ENCODE data around the gene PRKD3. TPM values are rescaled to one million over a fixed set of nuclear protein-coding genes. Genes with fewer than 3 reads are reported as not detected.

Gene PRKD3
- total RNA-seq, 1 experiment from 2014 or later: 23.9 TPM

DNA sequence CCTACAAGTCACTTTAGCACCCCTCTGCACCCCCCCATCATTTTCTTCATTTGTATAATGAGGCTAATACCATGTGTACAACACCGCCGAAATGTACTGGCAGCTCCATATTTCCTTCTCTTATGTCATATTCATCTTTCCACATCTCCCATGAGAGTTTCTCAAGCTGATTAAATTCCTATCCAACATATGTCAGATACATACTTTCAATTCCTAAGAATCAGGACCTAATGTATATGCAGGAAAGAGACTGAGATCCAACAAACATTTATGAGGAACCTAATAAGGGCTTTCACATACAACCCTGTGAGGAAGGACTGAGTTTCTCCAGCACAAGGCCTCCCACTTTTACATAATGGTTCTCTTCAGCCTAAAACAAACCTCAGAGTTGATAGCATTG, 41.9 kb downstream of the PRKD3 start:
- POLR2A ChIA-PET: interaction anchor here (0.6 to 1.7 kb wide), 3 partner anchors 10 to 39 kb away, joined by 3 to 7 read pairs (median 5); no protein-coding TSS in a partner anchor

DNA sequence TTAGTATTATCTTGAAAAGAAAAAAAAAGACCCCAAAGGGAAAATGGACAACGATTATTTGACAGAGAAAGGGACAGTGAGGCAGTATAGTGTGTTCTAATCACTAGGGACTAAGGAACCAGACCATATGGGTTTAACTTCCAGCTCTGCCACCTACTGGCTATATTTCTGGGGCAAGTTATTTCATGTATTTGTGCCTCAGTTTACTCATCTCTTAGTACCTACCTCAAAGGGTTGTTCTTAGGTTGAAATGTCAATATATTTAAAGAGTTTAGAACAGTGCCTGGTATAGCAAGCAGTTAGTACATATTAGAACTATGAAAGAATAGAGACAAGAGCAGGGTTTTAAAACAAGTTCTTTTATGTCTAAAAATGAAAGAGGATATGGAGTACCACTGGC, 42.7 kb downstream of the PRKD3 start:
- no peak overlapping the region for H3K27ac Mint-ChIP-seq (ENCODE audit: low read depth, unreplicated experiment)
- ChIA-PET POLR2A (interaction anchor here (1.7 kb wide), 1 partner anchor 40 kb away, joined by 7 read pairs; no protein-coding TSS in a partner anchor), CTCF (no interaction called here)
- H3K4me1 Mint-ChIP-seq (ENCODE audit: insufficient read depth, unreplicated experiment): peaks cover 11% of the 10 kb centered on the region
- H3K36me3 Mint-ChIP-seq (ENCODE audit: insufficient read depth, unreplicated experiment): peaks cover 28% of the 10 kb centered on the region
- no peak for DNase-seq (ENCODE audit: unreplicated experiment)
- no peak for TF ChIP-seq CTCF (IDR thresholded peaks at IDR 0.05; ENCODE audit: unreplicated experiment)
- no peaks in the 10 kb centered on the region for H3K27me3 Mint-ChIP-seq (ENCODE audit: insufficient read depth, unreplicated experiment)
- H3K9me3 Mint-ChIP-seq (ENCODE audit: unreplicated experiment): no peaks in the 10 kb centered on the region
- intact Hi-C loops (cut with micrococcal nuclease): no loop called here
- BruUV-seq (replicated peaks): no TSS peak
- no peak overlapping the region for H3K4me3 Mint-ChIP-seq (ENCODE audit: unreplicated experiment)

More for the DNA sequence above, 41.9 kb downstream of the PRKD3 start:
- no peak overlapping the region for H3K4me3 Mint-ChIP-seq (ENCODE audit: unreplicated experiment)
- TF ChIP-seq CTCF (IDR thresholded peaks at IDR 0.05; ENCODE audit: unreplicated experiment): no peak
- H3K27me3 Mint-ChIP-seq (ENCODE audit: insufficient read depth, unreplicated experiment): no peaks in the 10 kb centered on the region
- peaks cover 11% of the 10 kb centered on the region for H3K4me1 Mint-ChIP-seq (ENCODE audit: insufficient read depth, unreplicated experiment)
- intact Hi-C loops (cut with micrococcal nuclease): no loop called here
- H3K36me3 Mint-ChIP-seq (ENCODE audit: insufficient read depth, unreplicated experiment): peaks cover 37% of the 10 kb centered on the region
- no peak for DNase-seq (ENCODE audit: unreplicated experiment)
- H3K9me3 Mint-ChIP-seq (ENCODE audit: unreplicated experiment): no peaks in the 10 kb centered on the region
- peak overlapping the region; percentile 14 for H3K27ac Mint-ChIP-seq (ENCODE audit: low read depth, unreplicated experiment)
- no TSS peak for BruUV-seq (replicated peaks)
- CTCF ChIA-PET: interaction anchor here (1.0 kb wide), 2 partner anchors 11 to 595 kb away, joined by 3 read pairs; no protein-coding TSS in a partner anchor

GRCh38 chr2:37276291-37276690, 48.3 kb downstream of the PRKD3 start:
- Mint-ChIP-seq H3K27ac (ENCODE audit: low read depth, unreplicated experiment) (no peak overlapping the region), H3K4me1 (ENCODE audit: insufficient read depth, unreplicated experiment) (no peaks in the 10 kb centered on the region), H3K4me3 (ENCODE audit: unreplicated experiment) (no peak overlapping the region), H3K36me3 (ENCODE audit: insufficient read depth, unreplicated experiment) (peaks cover 27% of the 10 kb centered on the region), H3K9me3 (ENCODE audit: unreplicated experiment) (no peaks in the 10 kb centered on the region), H3K27me3 (ENCODE audit: insufficient read depth, unreplicated experiment) (no peaks in the 10 kb centered on the region)
- intact Hi-C loops (cut with micrococcal nuclease): no loop called here
- ChIA-PET POLR2A (no interaction called here), CTCF (no interaction called here)
- BruUV-seq (replicated peaks): no TSS peak
- TF ChIP-seq CTCF (IDR thresholded peaks at IDR 0.05; ENCODE audit: unreplicated experiment): no peak
- DNase-seq (ENCODE audit: unreplicated experiment): no peak

Other genes with a start within 250 kb of the PRKD3 start
- 14.5 and 14.8 TPM in 2 replicates for gene HEATR5B, start 240.5 kb downstream of the PRKD3 start, total RNA-seq (2022)
- 5.5 and 5.9 TPM in 2 replicates for gene GPATCH11, start 240.3 kb downstream of the PRKD3 start, total RNA-seq (2022)
- gene EIF2AK2, start 167.9 kb downstream of the PRKD3 start, total RNA-seq (2022): 29.6 and 39.3 TPM in 2 replicates
- gene SULT6B1, start 136.2 kb downstream of the PRKD3 start, total RNA-seq (2022): not detected in 2 replicates
- 38.5 and 64.5 TPM in 2 replicates for gene CEBPZOS, start 128.3 kb downstream of the PRKD3 start, total RNA-seq (2022)
- gene CEBPZ, start 93.2 kb downstream of the PRKD3 start, total RNA-seq (2022): 46.6 and 61.7 TPM in 2 replicates
- gene NDUFAF7, start 93.2 kb downstream of the PRKD3 start, total RNA-seq (2022): 16.1 and 18.3 TPM in 2 replicates
- gene QPCT, start 19.8 kb upstream of the PRKD3 start, total RNA-seq (2022): not detected in 2 replicates

Measured in MCF 10A (cell line).